GM23338 (cell line): ENCODE measurements around the gene KLRF2. TPM values are rescaled to one million over a fixed set of nuclear protein-coding genes. Genes with fewer than 3 reads are reported as not detected.

Experiments used
- ATAC-seq: fragments of 200-7000 bp; cut with Tn5 transposase; 3 replicates; pipeline ENCODE4 v1.9.1; 2020
- DNase-seq: peaks from one replicate; pipeline ENCODE4 v3.0.0-alpha.2; 2015; ENCODE audit warnings: low spot score
- H2AFZ ChIP-seq: fragments of 200-600 bp; sonication (generic); 2 replicates; pipeline ENCODE4 v1.8.0; 2016; ENCODE audit warnings: antibody characterized with exemption, mild to moderate bottlenecking, moderate library complexity
- H3F3A ChIP-seq: fragments of 200-600 bp; sonication (generic); replicated peaks from 2 replicates; pipeline ENCODE4 v1.8.0; 2017; ENCODE audit warnings: antibody characterized with exemption, mixed run types, low read depth
- H3K27ac ChIP-seq: fragments of 200-600 bp; sonication (generic); 2 replicates; pipeline ENCODE4 v1.6.1; 2016; ENCODE audit warnings: low read depth
- H3K27me3 ChIP-seq: fragments of 200-600 bp; sonication (generic); 2 replicates; pipeline ENCODE4 v1.8.0; 2016; ENCODE audit warnings: mild to moderate bottlenecking, mixed run types, moderate library complexity; ENCODE audit not compliant: insufficient read depth
- H3K36me3 ChIP-seq: fragments of 200-600 bp; sonication (generic); 2 replicates; pipeline ENCODE4 v1.8.0; 2016; ENCODE audit warnings: mild to moderate bottlenecking; ENCODE audit not compliant: insufficient read depth
- H3K4me1 ChIP-seq: fragments of 200-600 bp; sonication (generic); 2 replicates; pipeline ENCODE4 v1.8.0; 2016; ENCODE audit warnings: mild to moderate bottlenecking, moderate library complexity; ENCODE audit not compliant: insufficient read depth
- H3K4me2 ChIP-seq: fragments of 200-600 bp; sonication (generic); 2 replicates; pipeline ENCODE4 v1.7.1; 2017; ENCODE audit warnings: mixed run types
- H3K4me3 ChIP-seq: fragments of 200-600 bp; sonication (generic); 2 replicates; pipeline ENCODE4 v1.6.1; 2016; ENCODE audit warnings: mixed run types
- H3K79me2 ChIP-seq: fragments of 200-600 bp; sonication (generic); replicated peaks from 2 replicates; pipeline ENCODE4 v1.8.0; 2017; ENCODE audit warnings: mild to moderate bottlenecking; ENCODE audit not compliant: insufficient read depth
- H3K9me2 ChIP-seq: fragments of 200-600 bp; sonication (generic); 2 replicates; pipeline ENCODE4 v1.8.0; 2017; ENCODE audit not compliant: insufficient read depth
- H4K20me1 ChIP-seq: fragments of 200-600 bp; sonication (generic); replicated peaks from 2 replicates; pipeline ENCODE4 v1.8.0; 2017; ENCODE audit warnings: mild to moderate bottlenecking; ENCODE audit not compliant: insufficient read depth
- H3K27ac Mint-ChIP-seq: 2 replicates; pipeline ENCODE4 v1.8.0; 2020; ENCODE audit warnings: inconsistent platforms, mild to moderate bottlenecking, moderate library complexity, mixed read lengths
- H3K27me3 Mint-ChIP-seq: 3 replicates; pipeline ENCODE4 v1.8.0; 2022; ENCODE audit warnings: low read depth, mild to moderate bottlenecking, moderate library complexity, mixed read lengths, inconsistent platforms; ENCODE audit not compliant: insufficient read depth, poor library complexity
- H3K36me3 Mint-ChIP-seq: 3 replicates; pipeline ENCODE4 v1.8.0; 2021; ENCODE audit warnings: low read depth, mild to moderate bottlenecking, inconsistent platforms, moderate library complexity, mixed read lengths
- H3K4me1 Mint-ChIP-seq: 3 replicates; pipeline ENCODE4 v1.8.0; 2020; ENCODE audit warnings: mild to moderate bottlenecking, inconsistent platforms, mixed read lengths
- H3K4me3 Mint-ChIP-seq: 3 replicates; pipeline ENCODE4 v1.8.0; 2021; ENCODE audit warnings: moderate library complexity, mild to moderate bottlenecking, inconsistent platforms, mixed read lengths
- H3K9me3 Mint-ChIP-seq: 3 replicates; pipeline ENCODE4 v1.8.0; 2020; ENCODE audit warnings: moderate library complexity, mild to moderate bottlenecking, inconsistent platforms, mixed read lengths
- CREB1 ChIP-seq: fragments of 250-450 bp; sonication (Bioruptor Pico); IDR thresholded peaks from 2 replicates; pipeline ENCODE4 v1.5.0; 2020; ENCODE audit warnings: low read depth, mild to moderate bottlenecking, moderate library complexity
- EZH2phosphoT487 ChIP-seq: fragments of 200-600 bp; sonication (generic); IDR thresholded peaks from one replicate; pipeline ENCODE4 v1.8.1; 2018; ENCODE audit warnings: antibody characterized with exemption; ENCODE audit not compliant: unreplicated experiment
- JUNB ChIP-seq: IDR thresholded peaks from one replicate; pipeline ENCODE4 v1.6.1; 2016; ENCODE audit warnings: antibody characterized with exemption; ENCODE audit not compliant: unreplicated experiment
- NANOG ChIP-seq: IDR thresholded peaks from 2 replicates; pipeline ENCODE4 v1.6.1; 2016; ENCODE audit warnings: antibody characterized with exemption, borderline replicate concordance
- POLR2AphosphoS5 ChIP-seq: IDR thresholded peaks from 2 replicates; pipeline ENCODE4 v1.6.1; 2016; ENCODE audit warnings: antibody characterized with exemption, low read depth
- STAT1 ChIP-seq: IDR thresholded peaks from one replicate; pipeline ENCODE4 v1.6.1; 2016; ENCODE audit warnings: antibody characterized with exemption; ENCODE audit not compliant: unreplicated experiment
- ZNF114 ChIP-seq: fragments of 250-450 bp; sonication (Bioruptor Pico); IDR thresholded peaks from 2 replicates; pipeline ENCODE4 v1.5.0; 2020; ENCODE audit warnings: mild to moderate bottlenecking, moderate library complexity
- ZNF331 ChIP-seq: fragments of 250-450 bp; sonication (Bioruptor Pico); IDR thresholded peaks from 2 replicates; pipeline ENCODE4 v1.5.0; 2020; ENCODE audit warnings: low read depth, mild to moderate bottlenecking, moderate library complexity
- polyA plus RNA-seq: library from polyadenylated mRNA; unstranded; fragments of >200 nt; fragmentation: Nextera tagmentation; extraction: Ambion mirVana; gene quantifications from 2 replicates; pipeline ENCODE4 v1.2.1, GENCODE V29; 2016
- total RNA-seq: library from RNA; depleted of rRNA; stranded (reverse); fragments of >200 nt; shearing (Covaris generic); gene quantifications from 2 replicates; pipeline ENCODE4 v1.2.3, GENCODE V29; 2014
- TF ChIP-seq, protein P1 (sequence below): IDR thresholded peaks from 2 replicates; pipeline ENCODE4 v1.6.1; 2016; ENCODE audit warnings: antibody characterized with exemption
- TF ChIP-seq, protein P2 (sequence below): IDR thresholded peaks from one replicate; pipeline ENCODE4 v1.6.1; 2018; ENCODE audit warnings: antibody characterized with exemption; ENCODE audit not compliant: unreplicated experiment
- TF ChIP-seq, protein P3 (sequence below), 2 experiments: fragments of 200-600 bp in 1 of 2; sonication (generic) in 1 of 2; conservative IDR thresholded peaks; 2 replicates each; pipeline versions ENCODE4 v1.5.1 to v1.6.1; 2016 to 2017; ENCODE audit warnings: antibody characterized with exemption in 2 of 2, low read depth in 2 of 2, mild to moderate bottlenecking in 2 of 2, moderate library complexity in 1 of 2
- TF ChIP-seq, protein P4 (sequence below): fragments of 250-450 bp; sonication (Bioruptor Pico); IDR thresholded peaks from 2 replicates; pipeline ENCODE4 v1.5.0; 2020; ENCODE audit warnings: mild to moderate bottlenecking, moderate library complexity

KLRF2 gene
- total and polyA plus RNA-seq, 2 experiments from 2014 or later: not detected

DNA sequence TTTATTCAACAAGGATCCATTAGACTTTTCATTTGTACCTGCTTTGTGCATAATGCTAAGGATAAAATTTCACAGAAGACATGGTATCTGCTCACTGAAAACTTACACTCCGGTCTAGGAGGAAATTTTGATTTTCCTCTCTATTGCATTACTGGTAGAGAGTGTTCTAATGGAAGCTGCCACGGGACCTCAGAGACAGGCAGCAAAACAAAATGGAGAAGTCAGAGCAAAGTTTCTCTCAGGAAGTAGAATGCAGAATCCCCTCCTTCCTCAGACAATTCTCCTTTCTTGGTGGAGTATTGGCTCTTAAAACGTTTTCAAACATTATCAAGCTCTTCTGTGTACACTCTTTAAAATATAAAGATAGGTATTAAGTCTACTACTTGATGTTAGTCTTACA, 24.4 kb upstream of the KLRF2 start (continued):
- TF ChIP-seq, protein P1, sequence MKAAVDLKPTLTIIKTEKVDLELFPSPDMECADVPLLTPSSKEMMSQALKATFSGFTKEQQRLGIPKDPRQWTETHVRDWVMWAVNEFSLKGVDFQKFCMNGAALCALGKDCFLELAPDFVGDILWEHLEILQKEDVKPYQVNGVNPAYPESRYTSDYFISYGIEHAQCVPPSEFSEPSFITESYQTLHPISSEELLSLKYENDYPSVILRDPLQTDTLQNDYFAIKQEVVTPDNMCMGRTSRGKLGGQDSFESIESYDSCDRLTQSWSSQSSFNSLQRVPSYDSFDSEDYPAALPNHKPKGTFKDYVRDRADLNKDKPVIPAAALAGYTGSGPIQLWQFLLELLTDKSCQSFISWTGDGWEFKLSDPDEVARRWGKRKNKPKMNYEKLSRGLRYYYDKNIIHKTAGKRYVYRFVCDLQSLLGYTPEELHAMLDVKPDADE: no peak

DNA sequence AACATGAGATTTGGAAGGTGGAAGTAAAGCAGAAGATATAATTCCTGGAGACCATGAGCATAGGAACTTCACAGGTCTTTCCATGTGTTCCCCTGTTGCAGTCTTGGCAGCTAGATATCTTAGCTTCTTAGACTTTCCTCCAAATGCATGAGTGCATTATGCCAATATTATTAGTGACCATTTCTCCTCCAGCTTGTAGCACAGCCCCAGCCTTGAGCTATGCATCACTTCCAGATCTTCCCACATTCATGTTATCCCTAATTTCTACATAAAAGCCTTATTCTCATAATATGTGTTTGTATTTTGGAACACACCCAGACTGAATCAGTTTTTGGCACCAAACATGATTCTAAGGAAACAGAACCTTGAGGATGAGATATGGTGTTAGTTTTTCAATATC, 23.2 kb upstream of the KLRF2 start:
- Mint-ChIP-seq H3K4me3 (no peak overlapping the region), H3K27ac (no peak overlapping the region), H3K4me1 (peaks cover 14% of the 10 kb centered on the region), H3K36me3 (no peaks in the 10 kb centered on the region), H3K27me3 (no peaks in the 10 kb centered on the region), H3K9me3 (no peaks in the 10 kb centered on the region)
- Histone ChIP-seq H3K36me3 (no peaks in the 10 kb centered on the region), H3K27ac (no peak overlapping the region), H2AFZ (no peak overlapping the region), H3K27me3 (no peaks in the 10 kb centered on the region), H4K20me1 (no peaks in the 10 kb centered on the region), H3K79me2 (no peaks in the 10 kb centered on the region), H3K4me2 (no peak overlapping the region), H3K4me1 (peaks cover 9% of the 10 kb centered on the region; the same call in 1 of the 2 replicates), H3K9me2 (no peaks in the 10 kb centered on the region), H3K4me3 (no peak overlapping the region), H3F3A (no peaks in the 10 kb centered on the region)
- DNase-seq (no peak), ATAC-seq (no peak)
- TF ChIP-seq, protein P2, sequence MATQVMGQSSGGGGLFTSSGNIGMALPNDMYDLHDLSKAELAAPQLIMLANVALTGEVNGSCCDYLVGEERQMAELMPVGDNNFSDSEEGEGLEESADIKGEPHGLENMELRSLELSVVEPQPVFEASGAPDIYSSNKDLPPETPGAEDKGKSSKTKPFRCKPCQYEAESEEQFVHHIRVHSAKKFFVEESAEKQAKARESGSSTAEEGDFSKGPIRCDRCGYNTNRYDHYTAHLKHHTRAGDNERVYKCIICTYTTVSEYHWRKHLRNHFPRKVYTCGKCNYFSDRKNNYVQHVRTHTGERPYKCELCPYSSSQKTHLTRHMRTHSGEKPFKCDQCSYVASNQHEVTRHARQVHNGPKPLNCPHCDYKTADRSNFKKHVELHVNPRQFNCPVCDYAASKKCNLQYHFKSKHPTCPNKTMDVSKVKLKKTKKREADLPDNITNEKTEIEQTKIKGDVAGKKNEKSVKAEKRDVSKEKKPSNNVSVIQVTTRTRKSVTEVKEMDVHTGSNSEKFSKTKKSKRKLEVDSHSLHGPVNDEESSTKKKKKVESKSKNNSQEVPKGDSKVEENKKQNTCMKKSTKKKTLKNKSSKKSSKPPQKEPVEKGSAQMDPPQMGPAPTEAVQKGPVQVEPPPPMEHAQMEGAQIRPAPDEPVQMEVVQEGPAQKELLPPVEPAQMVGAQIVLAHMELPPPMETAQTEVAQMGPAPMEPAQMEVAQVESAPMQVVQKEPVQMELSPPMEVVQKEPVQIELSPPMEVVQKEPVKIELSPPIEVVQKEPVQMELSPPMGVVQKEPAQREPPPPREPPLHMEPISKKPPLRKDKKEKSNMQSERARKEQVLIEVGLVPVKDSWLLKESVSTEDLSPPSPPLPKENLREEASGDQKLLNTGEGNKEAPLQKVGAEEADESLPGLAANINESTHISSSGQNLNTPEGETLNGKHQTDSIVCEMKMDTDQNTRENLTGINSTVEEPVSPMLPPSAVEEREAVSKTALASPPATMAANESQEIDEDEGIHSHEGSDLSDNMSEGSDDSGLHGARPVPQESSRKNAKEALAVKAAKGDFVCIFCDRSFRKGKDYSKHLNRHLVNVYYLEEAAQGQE: no peak
- TF ChIP-seq, protein P1: no peak
- TF ChIP-seq NANOG: no peak
- no peak for TF ChIP-seq JUNB
- TF ChIP-seq ZNF114 (CRISPR knock-in tag): no peak
- TF ChIP-seq EZH2phosphoT487: no peak
- no peak for TF ChIP-seq POLR2AphosphoS5
- TF ChIP-seq ZNF331 (CRISPR knock-in tag): no peak
- TF ChIP-seq, protein P3, sequence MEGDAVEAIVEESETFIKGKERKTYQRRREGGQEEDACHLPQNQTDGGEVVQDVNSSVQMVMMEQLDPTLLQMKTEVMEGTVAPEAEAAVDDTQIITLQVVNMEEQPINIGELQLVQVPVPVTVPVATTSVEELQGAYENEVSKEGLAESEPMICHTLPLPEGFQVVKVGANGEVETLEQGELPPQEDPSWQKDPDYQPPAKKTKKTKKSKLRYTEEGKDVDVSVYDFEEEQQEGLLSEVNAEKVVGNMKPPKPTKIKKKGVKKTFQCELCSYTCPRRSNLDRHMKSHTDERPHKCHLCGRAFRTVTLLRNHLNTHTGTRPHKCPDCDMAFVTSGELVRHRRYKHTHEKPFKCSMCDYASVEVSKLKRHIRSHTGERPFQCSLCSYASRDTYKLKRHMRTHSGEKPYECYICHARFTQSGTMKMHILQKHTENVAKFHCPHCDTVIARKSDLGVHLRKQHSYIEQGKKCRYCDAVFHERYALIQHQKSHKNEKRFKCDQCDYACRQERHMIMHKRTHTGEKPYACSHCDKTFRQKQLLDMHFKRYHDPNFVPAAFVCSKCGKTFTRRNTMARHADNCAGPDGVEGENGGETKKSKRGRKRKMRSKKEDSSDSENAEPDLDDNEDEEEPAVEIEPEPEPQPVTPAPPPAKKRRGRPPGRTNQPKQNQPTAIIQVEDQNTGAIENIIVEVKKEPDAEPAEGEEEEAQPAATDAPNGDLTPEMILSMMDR (conservative IDR thresholded peaks at IDR 0.05; ENCODE audit: low read depth in 2 of 2): no peak
- TF ChIP-seq CREB1: no peak
- TF ChIP-seq, protein P4, sequence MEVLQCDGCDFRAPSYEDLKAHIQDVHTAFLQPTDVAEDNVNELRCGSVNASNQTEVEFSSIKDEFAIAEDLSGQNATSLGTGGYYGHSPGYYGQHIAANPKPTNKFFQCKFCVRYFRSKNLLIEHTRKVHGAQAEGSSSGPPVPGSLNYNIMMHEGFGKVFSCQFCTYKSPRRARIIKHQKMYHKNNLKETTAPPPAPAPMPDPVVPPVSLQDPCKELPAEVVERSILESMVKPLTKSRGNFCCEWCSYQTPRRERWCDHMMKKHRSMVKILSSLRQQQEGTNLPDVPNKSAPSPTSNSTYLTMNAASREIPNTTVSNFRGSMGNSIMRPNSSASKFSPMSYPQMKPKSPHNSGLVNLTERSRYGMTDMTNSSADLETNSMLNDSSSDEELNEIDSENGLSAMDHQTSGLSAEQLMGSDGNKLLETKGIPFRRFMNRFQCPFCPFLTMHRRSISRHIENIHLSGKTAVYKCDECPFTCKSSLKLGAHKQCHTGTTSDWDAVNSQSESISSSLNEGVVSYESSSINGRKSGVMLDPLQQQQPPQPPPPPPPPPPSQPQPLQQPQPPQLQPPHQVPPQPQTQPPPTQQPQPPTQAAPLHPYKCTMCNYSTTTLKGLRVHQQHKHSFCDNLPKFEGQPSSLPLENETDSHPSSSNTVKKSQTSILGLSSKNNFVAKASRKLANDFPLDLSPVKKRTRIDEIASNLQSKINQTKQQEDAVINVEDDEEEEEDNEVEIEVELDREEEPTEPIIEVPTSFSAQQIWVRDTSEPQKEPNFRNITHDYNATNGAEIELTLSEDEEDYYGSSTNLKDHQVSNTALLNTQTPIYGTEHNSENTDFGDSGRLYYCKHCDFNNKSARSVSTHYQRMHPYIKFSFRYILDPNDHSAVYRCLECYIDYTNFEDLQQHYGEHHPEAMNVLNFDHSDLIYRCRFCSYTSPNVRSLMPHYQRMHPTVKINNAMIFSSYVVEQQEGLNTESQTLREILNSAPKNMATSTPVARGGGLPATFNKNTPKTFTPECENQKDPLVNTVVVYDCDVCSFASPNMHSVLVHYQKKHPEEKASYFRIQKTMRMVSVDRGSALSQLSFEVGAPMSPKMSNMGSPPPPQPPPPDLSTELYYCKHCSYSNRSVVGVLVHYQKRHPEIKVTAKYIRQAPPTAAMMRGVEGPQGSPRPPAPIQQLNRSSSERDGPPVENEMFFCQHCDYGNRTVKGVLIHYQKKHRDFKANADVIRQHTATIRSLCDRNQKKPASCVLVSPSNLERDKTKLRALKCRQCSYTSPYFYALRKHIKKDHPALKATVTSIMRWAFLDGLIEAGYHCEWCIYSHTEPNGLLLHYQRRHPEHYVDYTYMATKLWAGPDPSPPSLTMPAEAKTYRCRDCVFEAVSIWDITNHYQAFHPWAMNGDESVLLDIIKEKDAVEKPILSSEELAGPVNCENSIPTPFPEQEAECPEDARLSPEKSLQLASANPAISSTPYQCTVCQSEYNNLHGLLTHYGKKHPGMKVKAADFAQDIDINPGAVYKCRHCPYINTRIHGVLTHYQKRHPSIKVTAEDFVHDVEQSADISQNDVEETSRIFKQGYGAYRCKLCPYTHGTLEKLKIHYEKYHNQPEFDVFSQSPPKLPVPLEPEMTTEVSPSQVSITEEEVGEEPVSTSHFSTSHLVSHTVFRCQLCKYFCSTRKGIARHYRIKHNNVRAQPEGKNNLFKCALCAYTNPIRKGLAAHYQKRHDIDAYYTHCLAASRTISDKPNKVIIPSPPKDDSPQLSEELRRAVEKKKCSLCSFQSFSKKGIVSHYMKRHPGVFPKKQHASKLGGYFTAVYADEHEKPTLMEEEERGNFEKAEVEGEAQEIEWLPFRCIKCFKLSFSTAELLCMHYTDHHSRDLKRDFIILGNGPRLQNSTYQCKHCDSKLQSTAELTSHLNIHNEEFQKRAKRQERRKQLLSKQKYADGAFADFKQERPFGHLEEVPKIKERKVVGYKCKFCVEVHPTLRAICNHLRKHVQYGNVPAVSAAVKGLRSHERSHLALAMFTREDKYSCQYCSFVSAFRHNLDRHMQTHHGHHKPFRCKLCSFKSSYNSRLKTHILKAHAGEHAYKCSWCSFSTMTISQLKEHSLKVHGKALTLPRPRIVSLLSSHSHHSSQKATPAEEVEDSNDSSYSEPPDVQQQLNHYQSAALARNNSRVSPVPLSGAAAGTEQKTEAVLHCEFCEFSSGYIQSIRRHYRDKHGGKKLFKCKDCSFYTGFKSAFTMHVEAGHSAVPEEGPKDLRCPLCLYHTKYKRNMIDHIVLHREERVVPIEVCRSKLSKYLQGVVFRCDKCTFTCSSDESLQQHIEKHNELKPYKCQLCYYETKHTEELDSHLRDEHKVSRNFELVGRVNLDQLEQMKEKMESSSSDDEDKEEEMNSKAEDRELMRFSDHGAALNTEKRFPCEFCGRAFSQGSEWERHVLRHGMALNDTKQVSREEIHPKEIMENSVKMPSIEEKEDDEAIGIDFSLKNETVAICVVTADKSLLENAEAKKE: no peak
- no peak for TF ChIP-seq STAT1
